Esophagus muscularis mucosa (tissue), 4 donors: Measurements from ENCODE around the gene PDGFA. TPM values are rescaled to one million over a fixed set of nuclear protein-coding genes. Genes with fewer than 3 reads are reported as not detected.

ENCODE experiments used
- DNase-seq: peaks from one replicate; pipeline ENCODE4 v3.0.0-alpha.2; 2017; ENCODE audit errors: extremely low spot score
- H3K27ac ChIP-seq, 4 donors: fragments of 200-600 bp; sonication (generic); replicated peaks in 1 of 4; 1 replicate in 3 of 4; 2 replicates in 1 of 4; pipeline ENCODE4 v1.5.1; 2016 to 2019; ENCODE audit warnings: mild to moderate bottlenecking in 1 of 4
- H3K27me3 ChIP-seq, 4 donors: fragments of 200-600 bp; sonication (generic); one replicate each; pipeline versions ENCODE4 v1.5.1 to v1.6.0; 2016 to 2019
- H3K36me3 ChIP-seq, 4 donors: fragments of 200-600 bp; sonication (generic); one replicate each; pipeline ENCODE4 v1.5.1; 2016 to 2019
- H3K4me1 ChIP-seq, 4 donors: fragments of 200-600 bp; sonication (generic); one replicate each; pipeline ENCODE4 v1.5.1; 2016 to 2019
- H3K4me3 ChIP-seq, 4 donors: fragments of 200-600 bp; sonication (generic); 1 replicate in 2 of 4; 2 replicates in 2 of 4; pipeline ENCODE4 v1.5.1; 2016 to 2019; ENCODE audit warnings: mild to moderate bottlenecking in 4 of 4, moderate library complexity in 1 of 4
- H3K9me3 ChIP-seq, 4 donors: fragments of 200-600 bp; sonication (generic); 1 replicate in 3 of 4; 2 replicates in 1 of 4; pipeline ENCODE4 v1.5.1; 2016 to 2019
- EP300 ChIP-seq: sonication (generic); formaldehyde crosslinking; IDR thresholded peaks from one replicate; pipeline ENCODE4 v1.6.1; 2017; ENCODE audit warnings: antibody characterized with exemption
- POLR2A ChIP-seq: fragments of 450-650 bp; IDR thresholded peaks from one replicate; pipeline ENCODE4 v1.6.1; 2017; ENCODE audit warnings: antibody characterized with exemption, moderate library complexity, mild to moderate bottlenecking, low read depth
- POLR2AphosphoS5 ChIP-seq, 2 donors: sonication (generic); formaldehyde crosslinking; IDR thresholded peaks; one replicate each; pipeline ENCODE4 v1.6.1; 2017; ENCODE audit warnings: antibody characterized with exemption in 2 of 2
- WGBS: methylation state at CpG from one replicate; pipeline ENCODE4 v1.1.5; 2018; 5-methylcytosine and 5-hydroxymethylcytosine counted together
- intact Hi-C: fragments of 100-400 bp; cut with DNase I; formaldehyde crosslinking; loops from one replicate; pipeline ENCODE4 v1.15.1; 2023
- total RNA-seq, 4 donors: library from RNA; depleted of rRNA; stranded (reverse); fragments of >200 nt; gene quantifications; one replicate each; pipeline versions ENCODE4 v1.1.0 to v1.2.1, GENCODE V29; 2016
- TF ChIP-seq, protein P1 (sequence below), 3 experiments: fragments of 200-600 bp in 2 of 3; fragments of 450-650 bp in 1 of 3; sonication (generic) in 2 of 3; IDR thresholded peaks; one replicate each; pipeline ENCODE4 v1.5.1; 2017 to 2019; ENCODE audit warnings: antibody characterized with exemption in 3 of 3, mild to moderate bottlenecking in 2 of 3, moderate library complexity in 1 of 3

The PDGFA gene
- total RNA-seq, 4 donors from 2014 or later: 88.0 to 184 (median 119) TPM

DNA sequence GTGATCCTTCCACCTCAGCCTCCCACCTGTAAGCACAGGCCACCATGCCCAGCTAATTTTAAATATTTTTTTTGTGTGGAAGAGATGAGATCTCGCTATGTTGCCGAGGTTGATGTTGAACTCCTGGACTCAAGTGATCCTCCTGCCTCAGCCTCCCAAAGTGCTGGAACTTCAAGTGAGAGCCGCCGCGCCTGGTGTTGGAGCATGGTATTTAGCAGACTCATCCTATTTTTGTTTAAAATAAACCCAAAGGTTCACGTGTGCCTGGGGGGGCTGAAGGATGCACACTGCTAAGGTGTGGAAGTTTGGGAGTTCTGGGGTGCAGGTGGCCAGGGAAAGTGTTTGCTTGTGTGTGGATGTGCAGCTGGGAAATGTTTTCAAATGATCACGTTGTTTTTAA lies 18.1 kb downstream of the PDGFA start:
- TF ChIP-seq, protein P1, sequence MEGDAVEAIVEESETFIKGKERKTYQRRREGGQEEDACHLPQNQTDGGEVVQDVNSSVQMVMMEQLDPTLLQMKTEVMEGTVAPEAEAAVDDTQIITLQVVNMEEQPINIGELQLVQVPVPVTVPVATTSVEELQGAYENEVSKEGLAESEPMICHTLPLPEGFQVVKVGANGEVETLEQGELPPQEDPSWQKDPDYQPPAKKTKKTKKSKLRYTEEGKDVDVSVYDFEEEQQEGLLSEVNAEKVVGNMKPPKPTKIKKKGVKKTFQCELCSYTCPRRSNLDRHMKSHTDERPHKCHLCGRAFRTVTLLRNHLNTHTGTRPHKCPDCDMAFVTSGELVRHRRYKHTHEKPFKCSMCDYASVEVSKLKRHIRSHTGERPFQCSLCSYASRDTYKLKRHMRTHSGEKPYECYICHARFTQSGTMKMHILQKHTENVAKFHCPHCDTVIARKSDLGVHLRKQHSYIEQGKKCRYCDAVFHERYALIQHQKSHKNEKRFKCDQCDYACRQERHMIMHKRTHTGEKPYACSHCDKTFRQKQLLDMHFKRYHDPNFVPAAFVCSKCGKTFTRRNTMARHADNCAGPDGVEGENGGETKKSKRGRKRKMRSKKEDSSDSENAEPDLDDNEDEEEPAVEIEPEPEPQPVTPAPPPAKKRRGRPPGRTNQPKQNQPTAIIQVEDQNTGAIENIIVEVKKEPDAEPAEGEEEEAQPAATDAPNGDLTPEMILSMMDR (IDR thresholded peaks at IDR 0.05): no peak
- TF ChIP-seq POLR2AphosphoS5 (IDR thresholded peaks at IDR 0.05) (no peak), EP300 (no peak), POLR2A (no peak)
- DNase-seq: no peak
- Histone ChIP-seq H3K27ac (no peak overlapping the region), H3K36me3 (peaks cover 44 to 89% (median 67%) of the 10 kb centered on the region in 4 donors), H3K4me3 (no peak overlapping the region), H3K4me1 (peaks cover 26 to 31% (median 26%) of the 10 kb centered on the region in 4 donors), H3K9me3 (no peaks in the 10 kb centered on the region), H3K27me3 (no peaks in the 10 kb centered on the region)
- WGBS: 85% methylated on average over 7 of the region's 7 CpGs
- intact Hi-C loops: no loop called here

DNA sequence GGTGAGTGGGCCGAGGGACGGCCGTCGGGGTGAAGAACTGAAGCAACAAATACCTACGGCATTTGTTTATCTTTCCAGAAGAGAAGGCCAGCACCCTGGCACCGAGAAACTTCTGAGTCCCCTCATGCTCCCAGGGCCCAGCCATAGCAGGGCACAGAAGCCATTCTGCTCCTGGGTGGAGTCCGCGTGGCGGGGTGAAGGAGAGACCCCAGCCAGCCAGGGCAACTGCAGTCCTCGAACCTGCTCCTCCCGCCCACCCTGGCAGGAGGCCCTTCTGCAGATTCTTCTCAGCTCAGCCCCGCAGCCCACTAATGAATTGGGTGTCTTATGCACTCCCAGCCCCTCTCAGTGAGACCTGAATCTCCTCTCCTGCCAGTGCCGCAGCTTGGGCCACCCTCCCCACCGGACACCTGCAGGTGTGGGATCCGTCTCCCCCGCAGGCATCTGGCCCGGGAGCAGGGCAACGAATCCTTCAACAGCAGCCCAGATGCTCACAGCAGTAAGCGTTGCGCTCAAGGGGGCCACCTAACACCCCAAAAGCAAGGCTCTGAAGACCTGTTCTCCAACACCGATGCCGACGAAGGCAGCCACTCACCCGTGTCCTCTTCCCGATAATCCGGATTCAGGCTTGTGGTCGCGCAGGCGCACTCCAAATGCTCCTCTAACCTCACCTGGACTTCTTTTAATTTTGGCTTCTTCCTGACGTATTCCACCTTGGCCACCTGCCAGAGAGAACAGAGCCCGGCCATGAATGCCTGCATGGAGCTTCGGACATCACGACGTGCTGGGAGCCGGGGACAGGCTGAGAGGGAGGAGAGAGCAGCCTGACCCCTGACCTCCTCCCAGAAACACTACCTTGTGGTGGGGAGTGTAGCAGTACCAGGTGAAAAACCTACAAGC lies 18.9 kb downstream of the PDGFA start:
- Histone ChIP-seq H3K27me3 (no peaks in the 10 kb centered on the region), H3K4me3 (no peak overlapping the region), H3K9me3 (no peaks in the 10 kb centered on the region), H3K36me3 (peaks cover 44 to 89% (median 68%) of the 10 kb centered on the region in 4 donors), H3K27ac (no peak overlapping the region), H3K4me1 (peaks cover 25 to 29% (median 26%) of the 10 kb centered on the region in 4 donors)
- TF ChIP-seq POLR2A: no peak
- TF ChIP-seq, protein P1 (IDR thresholded peaks at IDR 0.05): no peak
- no peak for TF ChIP-seq EP300
- DNase-seq: no peak
- intact Hi-C loops: no loop called here
- WGBS: 88% methylated on average over 32 of the region's 35 CpGs

DNA sequence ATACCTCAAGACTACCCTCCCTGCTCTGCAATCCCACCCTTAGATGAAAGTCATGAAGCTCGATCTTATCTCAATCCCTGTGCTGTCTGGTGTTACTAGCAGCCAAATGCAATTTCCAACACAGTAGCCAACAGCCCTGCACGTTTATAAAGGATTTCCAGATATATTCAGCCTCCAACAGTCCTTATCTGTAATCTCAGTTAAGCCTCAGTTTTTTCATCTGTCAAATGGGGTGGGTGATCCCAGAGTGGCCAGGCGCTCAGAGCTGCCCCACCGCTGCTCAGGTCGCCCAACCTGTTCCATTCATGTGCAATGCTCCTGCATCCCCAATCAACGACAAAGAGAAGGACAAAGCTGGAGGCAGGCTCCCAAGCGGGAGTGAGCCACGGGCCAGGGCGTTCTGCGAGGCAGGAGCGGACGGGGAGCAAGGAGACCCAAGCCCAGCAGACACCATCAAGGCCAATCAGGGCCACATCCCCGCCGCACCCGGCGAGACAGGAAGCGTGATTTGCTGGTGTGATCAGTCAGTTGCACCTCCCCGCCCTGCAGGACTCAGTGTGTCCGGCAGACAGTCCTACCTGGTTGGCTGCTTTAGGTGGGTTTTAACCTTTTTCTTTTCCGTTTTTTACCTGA lies 19.7 kb downstream of the PDGFA start:
- no peak for TF ChIP-seq EP300
- TF ChIP-seq, protein P1 (IDR thresholded peaks at IDR 0.05): no peak
- no peak for TF ChIP-seq POLR2AphosphoS5 (IDR thresholded peaks at IDR 0.05)
- no peak for TF ChIP-seq POLR2A
- H3K4me1 ChIP-seq: peaks cover 17 to 22% (median 20%) of the 10 kb centered on the region in 4 donors
- WGBS: 96% methylated on average over 20 of the region's 20 CpGs
- no peak overlapping the region for H3K4me3 ChIP-seq
- peaks cover 39 to 89% (median 65%) of the 10 kb centered on the region in 4 donors for H3K36me3 ChIP-seq
- no peaks in the 10 kb centered on the region for H3K27me3 ChIP-seq
- no peak for DNase-seq
- H3K27ac ChIP-seq: no peak overlapping the region
- intact Hi-C loops: no loop called here
- no peaks in the 10 kb centered on the region for H3K9me3 ChIP-seq

DNA sequence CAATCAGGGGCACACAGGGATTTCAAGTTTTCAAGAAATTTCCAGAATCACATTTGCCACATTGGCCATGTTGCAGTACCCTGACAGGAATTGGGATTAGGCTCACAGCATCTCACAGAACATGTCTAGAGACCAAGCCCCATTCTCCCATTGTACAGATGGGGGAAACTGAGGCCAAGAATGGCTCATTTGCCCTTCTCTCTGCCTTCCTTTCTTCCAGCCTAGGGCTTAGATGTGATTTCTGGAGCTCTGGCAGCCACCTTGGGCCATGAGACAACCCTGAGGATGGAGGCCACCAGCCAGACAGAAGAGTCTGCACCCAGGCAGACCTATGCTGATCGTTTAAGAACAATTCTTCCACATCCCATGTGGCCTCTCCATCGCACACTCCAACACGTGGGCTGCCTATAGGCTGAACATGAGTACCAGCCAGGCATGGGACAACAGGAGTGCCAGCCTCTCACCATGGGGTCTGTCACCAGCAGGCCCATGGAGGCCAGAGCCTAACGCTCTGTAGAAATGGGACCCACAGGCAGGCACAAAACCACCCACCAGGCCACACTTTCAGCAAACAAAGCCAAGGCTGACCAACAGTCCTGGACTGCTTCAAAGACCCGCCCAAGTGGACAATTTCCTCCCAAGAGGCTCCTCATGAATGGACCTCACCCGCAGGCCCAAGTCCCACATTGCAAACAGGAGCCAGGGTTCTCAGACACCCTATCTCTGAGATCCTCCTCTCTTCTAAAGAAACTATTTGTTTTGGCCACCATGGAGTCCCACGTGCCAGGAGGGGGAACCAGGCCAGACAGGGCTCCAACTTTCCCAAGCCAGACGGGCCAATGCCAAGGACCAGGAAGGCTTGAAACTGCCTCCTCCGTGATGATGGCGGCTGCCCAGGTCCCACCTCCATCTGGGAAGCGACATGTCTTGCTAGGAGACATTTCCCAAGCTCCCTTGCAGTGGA lies 20.7 kb downstream of the PDGFA start:
- WGBS: 81% methylated on average over 7 of the region's 11 CpGs
- Histone ChIP-seq H3K4me1 (peaks cover 8 to 12% (median 10%) of the 10 kb centered on the region in 4 donors), H3K9me3 (no peaks in the 10 kb centered on the region), H3K27ac (no peak overlapping the region), H3K27me3 (no peaks in the 10 kb centered on the region), H3K4me3 (no peak overlapping the region), H3K36me3 (peaks cover 39 to 82% (median 62%) of the 10 kb centered on the region in 4 donors)
- TF ChIP-seq, protein P1 (IDR thresholded peaks at IDR 0.05): no peak
- TF ChIP-seq POLR2AphosphoS5 (IDR thresholded peaks at IDR 0.05) (no peak), POLR2A (no peak), EP300 (no peak)
- DNase-seq: no peak
- intact Hi-C loops: no loop called here
